Loucy (cell line): Measurements from ENCODE around the gene SEMA3F.

Source experiments
- H2AFZ ChIP-seq: fragments of 200-600 bp; sonication (generic); 2 replicates; pipeline ENCODE4 v1.6.0; 2016; ENCODE audit warnings: antibody characterized with exemption, mild to moderate bottlenecking, low read length, moderate library complexity
- H3F3A ChIP-seq: fragments of 200-600 bp; 2 replicates; pipeline ENCODE4 v1.6.0; 2016; ENCODE audit warnings: antibody characterized with exemption, low read depth, mild to moderate bottlenecking
- H3K27me3 ChIP-seq: fragments of 200-600 bp; sonication (generic); 2 replicates; pipeline ENCODE4 v1.6.1; 2014; ENCODE audit warnings: low read length, mild to moderate bottlenecking; ENCODE audit not compliant: insufficient read depth, poor library complexity, severe bottlenecking
- H3K36me3 ChIP-seq: fragments of 200-600 bp; sonication (generic); 2 replicates; pipeline ENCODE4 v1.6.1; 2016; ENCODE audit warnings: low read length; ENCODE audit not compliant: insufficient read depth
- H3K4me1 ChIP-seq: fragments of 200-600 bp; sonication (generic); 2 replicates; pipeline ENCODE4 v1.5.1; 2014; ENCODE audit warnings: low read length, mild to moderate bottlenecking; ENCODE audit not compliant: insufficient read depth, poor library complexity, severe bottlenecking
- H3K4me2 ChIP-seq: fragments of 200-600 bp; sonication (generic); 2 replicates; pipeline ENCODE4 v1.6.0; 2014; ENCODE audit warnings: antibody characterized with exemption, low read length, low read depth, mild to moderate bottlenecking; ENCODE audit not compliant: poor library complexity, severe bottlenecking
- H3K4me3 ChIP-seq: fragments of 200-600 bp; sonication (generic); 2 replicates; pipeline ENCODE4 v1.5.1; 2014; ENCODE audit warnings: low read length, mild to moderate bottlenecking, mixed read lengths; ENCODE audit not compliant: poor library complexity, severe bottlenecking
- H3K79me2 ChIP-seq: fragments of 200-600 bp; sonication (generic); 2 replicates; pipeline ENCODE4 v1.6.1; 2014; ENCODE audit warnings: low read length; ENCODE audit not compliant: insufficient read depth
- H3K9ac ChIP-seq: fragments of 200-600 bp; sonication (generic); 2 replicates; pipeline ENCODE4 v1.6.0; 2014; ENCODE audit warnings: mild to moderate bottlenecking, low read depth, low read length, moderate library complexity; ENCODE audit not compliant: poor library complexity, severe bottlenecking
- H3K9me2 ChIP-seq: fragments of 200-600 bp; sonication (generic); replicated peaks from 2 replicates; pipeline ENCODE4 v1.6.1; 2016; ENCODE audit warnings: low read depth, low read length, mixed read lengths
- H3K9me3 ChIP-seq: fragments of 200-600 bp; sonication (generic); 2 replicates; pipeline ENCODE4 v1.6.1; 2014; ENCODE audit warnings: mild to moderate bottlenecking, antibody characterized with exemption, low read length, low read depth; ENCODE audit not compliant: insufficient read depth
- H4K20me1 ChIP-seq: fragments of 200-600 bp; sonication (generic); 2 replicates; pipeline ENCODE4 v1.6.0; 2014; ENCODE audit warnings: antibody characterized with exemption, low read length, mild to moderate bottlenecking; ENCODE audit not compliant: insufficient read depth, poor library complexity, severe bottlenecking
- CTCF ChIP-seq: fragments of 200-600 bp; sonication (generic); conservative IDR thresholded peaks from 2 replicates; pipeline ENCODE4 v1.5.1; 2014; ENCODE audit warnings: mild to moderate bottlenecking, antibody characterized with exemption, low read length
- EZH2phosphoT487 ChIP-seq: fragments of 200-600 bp; IDR thresholded peaks from 2 replicates; pipeline ENCODE4 v1.6.1; 2018; ENCODE audit warnings: antibody characterized with exemption, mild to moderate bottlenecking, moderate library complexity, borderline replicate concordance

The SEMA3F gene

GRCh38 chr3:50194903-50195500, 39.9 kb downstream of the SEMA3F start:
- Histone ChIP-seq H3K36me3 (no peaks in the 10 kb centered on the region), H3F3A (no peaks in the 10 kb centered on the region), H3K4me3 (no peak overlapping the region), H4K20me1 (no peaks in the 10 kb centered on the region), H3K4me2 (no peak overlapping the region), H3K27me3 (no peaks in the 10 kb centered on the region), H3K9me2 (no peaks in the 10 kb centered on the region), H3K79me2 (no peaks in the 10 kb centered on the region), H3K4me1 (no peaks in the 10 kb centered on the region), H2AFZ (no peak overlapping the region), H3K9ac (no peak overlapping the region), H3K9me3 (no peaks in the 10 kb centered on the region)
- TF ChIP-seq CTCF (no peak), EZH2phosphoT487 (no peak)

- TF ChIP-seq EZH2phosphoT487, result no peak
- TF ChIP-seq CTCF, result no peak
- no peak overlapping the region for H2AFZ ChIP-seq
- no peaks in the 10 kb centered on the region for H3K27me3 ChIP-seq
- no peak overlapping the region for H3K4me3 ChIP-seq
- H3K9me3 ChIP-seq, result no peaks in the 10 kb centered on the region
- no peaks in the 10 kb centered on the region for H3K9me2 ChIP-seq
- no peaks in the 10 kb centered on the region for H3F3A ChIP-seq
- no peak overlapping the region for H3K9ac ChIP-seq
- no peaks in the 10 kb centered on the region for H4K20me1 ChIP-seq
- H3K4me1 ChIP-seq, result no peaks in the 10 kb centered on the region
- H3K4me2 ChIP-seq, result no peak overlapping the region
- H3K79me2 ChIP-seq, result no peaks in the 10 kb centered on the region
- no peaks in the 10 kb centered on the region for H3K36me3 ChIP-seq
Observed at GRCh38 chr3:50195501-50196252, 40.6 kb downstream of the SEMA3F start.

GRCh38 chr3:50196253-50196801, 41.2 kb downstream of the SEMA3F start:
- no peaks in the 10 kb centered on the region for H3K36me3 ChIP-seq
- no peaks in the 10 kb centered on the region for H3K9me2 ChIP-seq
- no peaks in the 10 kb centered on the region for H3F3A ChIP-seq
- H3K4me1 ChIP-seq, result no peaks in the 10 kb centered on the region
- H3K9ac ChIP-seq, result no peak overlapping the region
- no peak overlapping the region for H3K4me3 ChIP-seq
- no peak overlapping the region for H2AFZ ChIP-seq
- no peaks in the 10 kb centered on the region for H3K9me3 ChIP-seq
- no peaks in the 10 kb centered on the region for H3K27me3 ChIP-seq
- TF ChIP-seq EZH2phosphoT487, result no peak
- TF ChIP-seq CTCF, result no peak
- H4K20me1 ChIP-seq, result no peaks in the 10 kb centered on the region
- H3K79me2 ChIP-seq, result no peaks in the 10 kb centered on the region
- no peak overlapping the region for H3K4me2 ChIP-seq
